ENCODE data around the gene ATF5. TPM values are rescaled to one million over a fixed set of nuclear protein-coding genes. Genes with fewer than 3 reads are reported as not detected.
A peak's percentile ranks its signal among the peaks of the same experiment; 100 is the strongest.

Gene ATF5
- total RNA-seq, 2 experiments from 2014 or later: 265 to 527 TPM

GRCh38 chr19:49916839-49917733 lies 11.9 kb upstream of the ATF5 start:
- CTCF ChIA-PET (ENCODE audit: unreplicated experiment): no interaction called here
- peak; percentile 53 for TF ChIP-seq CTCF (conservative IDR thresholded peaks at IDR 0.05; ENCODE audit: low read length)
- TF ChIP-seq EZH2phosphoT487 (IDR thresholded peaks at IDR 0.05; ENCODE audit: borderline replicate concordance, low read depth, low read length): no peak
- intact Hi-C loops (cut with micrococcal nuclease; ENCODE audit: unreplicated experiment): no loop called here
- H4K20me1 ChIP-seq (ENCODE audit: insufficient read depth, low read length): no peaks in the 10 kb centered on the region; the same call in 1 of the 2 replicates
- H3K4me2 ChIP-seq (ENCODE audit: low read length): no peak overlapping the region
- no peak for DNase-seq (ENCODE audit: low spot score)
- no peaks in the 10 kb centered on the region for H3K9me2 ChIP-seq (ENCODE audit: insufficient read depth, low read length)
- H3K79me2 ChIP-seq (ENCODE audit: insufficient read depth, low read depth, low read length): peaks cover 65% of the 10 kb centered on the region
- H2AFZ ChIP-seq (ENCODE audit: low read length): no peak overlapping the region
- POLR2A ChIA-PET: no interaction called here
- H3K4me1 ChIP-seq (ENCODE audit: insufficient read depth, low read length, poor library complexity, severe bottlenecking): peaks cover under 1% of the 10 kb centered on the region
- no TSS peak for BruUV-seq (replicated peaks)
- H3K27ac ChIP-seq (ENCODE audit: low read depth, low read length, poor library complexity, severe bottlenecking): no peak overlapping the region
- no peaks in the 10 kb centered on the region for H3K9me3 ChIP-seq (ENCODE audit: low read length)
- H3K36me3 ChIP-seq (ENCODE audit: insufficient read depth, low read length): peaks cover 95% of the 10 kb centered on the region
- no peak overlapping the region for H3K4me3 ChIP-seq (ENCODE audit: low read depth, low read length, poor library complexity, severe bottlenecking)

GRCh38 chr19:49918089-49918488 lies 10.9 kb upstream of the ATF5 start:
- no peak for TF ChIP-seq EZH2phosphoT487 (IDR thresholded peaks at IDR 0.05; ENCODE audit: borderline replicate concordance, low read depth, low read length)
- TF ChIP-seq CTCF (conservative IDR thresholded peaks at IDR 0.05; ENCODE audit: low read length): no peak
- Histone ChIP-seq H3K27ac (ENCODE audit: low read depth, low read length, poor library complexity, severe bottlenecking) (no peak overlapping the region), H2AFZ (ENCODE audit: low read length) (no peak overlapping the region), H3K4me2 (ENCODE audit: low read length) (no peak overlapping the region), H3K9me2 (ENCODE audit: insufficient read depth, low read length) (no peaks in the 10 kb centered on the region), H3K4me1 (ENCODE audit: insufficient read depth, low read length, poor library complexity, severe bottlenecking) (peaks cover 9% of the 10 kb centered on the region), H3K36me3 (ENCODE audit: insufficient read depth, low read length) (peaks cover 96% of the 10 kb centered on the region), H3K9me3 (ENCODE audit: low read length) (no peaks in the 10 kb centered on the region), H3K4me3 (ENCODE audit: low read depth, low read length, poor library complexity, severe bottlenecking) (no peak overlapping the region), H3K79me2 (ENCODE audit: insufficient read depth, low read depth, low read length) (peaks cover 75% of the 10 kb centered on the region), H4K20me1 (ENCODE audit: insufficient read depth, low read length) (no peaks in the 10 kb centered on the region; the same call in 1 of the 2 replicates)
- CTCF ChIA-PET (ENCODE audit: unreplicated experiment): no interaction called here
- no peak for DNase-seq (ENCODE audit: low spot score)
- BruUV-seq (replicated peaks): no TSS peak
- intact Hi-C loops (cut with micrococcal nuclease; ENCODE audit: unreplicated experiment): no loop called here
- POLR2A ChIA-PET: interaction anchor here (1.0 kb wide), 1 partner anchor 10 kb away, joined by 3 read pairs; no protein-coding TSS in a partner anchor
